Activated naive CD4-positive, alpha-beta T cell treated with anti-CD3 and anti-CD28 coated beads, Interleukin-2, amount 10 ng/mL, durations not matched to agents 7 days and 5 days (primary cell): ENCODE measurements around the gene EIF2S3.
"Not testable (repeated sequence)": the region's sequence is repeated elsewhere in the genome, so short reads cannot be mapped to it uniquely, and the experiment has no call there.

Experiments used
- CTCF ChIA-PET: fragments of 350-600 bp; sonication (Branson Sonifier 250); formaldehyde crosslinking; loops from one replicate; lab custom pipeline; 2021; ENCODE audit warnings: antibody characterized with exemption; lab: Charles Lee
- DNase-seq: peaks from one replicate; pipeline ENCODE4 v3.0.0-alpha.2; 2020
- H3K27ac Mint-ChIP-seq: one replicate; pipeline ENCODE4 v1.8.0; 2021; ENCODE audit warnings: mild to moderate bottlenecking, moderate library complexity, mixed read lengths
- H3K27me3 Mint-ChIP-seq: one replicate; pipeline ENCODE4 v1.8.0; 2021; ENCODE audit warnings: mild to moderate bottlenecking, mixed read lengths
- H3K36me3 Mint-ChIP-seq: one replicate; pipeline ENCODE4 v1.8.0; 2021; ENCODE audit warnings: mixed read lengths
- H3K4me1 Mint-ChIP-seq: one replicate; pipeline ENCODE4 v1.8.0; 2021; ENCODE audit warnings: mixed read lengths
- H3K4me3 Mint-ChIP-seq: one replicate; pipeline ENCODE4 v1.8.0; 2021; ENCODE audit warnings: mild to moderate bottlenecking, moderate library complexity, mixed read lengths
- H3K9me3 Mint-ChIP-seq: one replicate; pipeline ENCODE4 v1.8.0; 2021; ENCODE audit warnings: mixed read lengths

The EIF2S3 gene

GRCh38 chrX:24025741-24026403 is 28.9 kb upstream of the EIF2S3 start:
- CTCF ChIA-PET, result interaction anchor here (1.0 to 2.3 kb wide), 3 partner anchors 28 to 124 kb away, joined by 4 to 10 read pairs (median 4); partner anchors contain the start of genes APOO, CXorf58 and EIF2S3
- no peaks in the 10 kb centered on the region for H3K9me3 Mint-ChIP-seq

GRCh38 chrX:24026432-24026831 is 28.3 kb upstream of the EIF2S3 start:
- DNase-seq, result no peak
- peaks cover 20% of the 10 kb centered on the region for H3K4me1 Mint-ChIP-seq
- CTCF ChIA-PET, result interaction anchor here (1.5 to 2.3 kb wide), 2 partner anchors 28 to 124 kb away, joined by 4 to 10 read pairs; partner anchors contain the start of gene EIF2S3
- peaks cover 5% of the 10 kb centered on the region for H3K27me3 Mint-ChIP-seq
- H3K9me3 Mint-ChIP-seq, result no peaks in the 10 kb centered on the region
- peak overlapping the region; percentile 77 for H3K4me3 Mint-ChIP-seq
- H3K36me3 Mint-ChIP-seq, result peaks cover 8% of the 10 kb centered on the region
- H3K27ac Mint-ChIP-seq, result peak overlapping the region; percentile 94

More at GRCh38 chrX:24025741-24026403, 28.9 kb upstream of the EIF2S3 start:
- H3K27me3 Mint-ChIP-seq, result peaks cover 5% of the 10 kb centered on the region
- no peak for DNase-seq
- H3K4me1 Mint-ChIP-seq, result peaks cover 25% of the 10 kb centered on the region
- H3K36me3 Mint-ChIP-seq, result peaks cover 12% of the 10 kb centered on the region
- peak overlapping the region; percentile 77 for H3K4me3 Mint-ChIP-seq
- H3K27ac Mint-ChIP-seq, result peak overlapping the region; percentile 94

GRCh38 chrX:24027086-24027485 is 27.7 kb upstream of the EIF2S3 start, which contains the start of gene KLHL15:
TSS of gene KLHL15 (minus strand) at chrX:24027186. CDS start at chrX:24006693, 20,493 bp downstream.
- Mint-ChIP-seq H3K27me3 (peaks cover 5% of the 10 kb centered on the region), H3K4me1 (peaks cover 14% of the 10 kb centered on the region), H3K36me3 (peaks cover 4% of the 10 kb centered on the region), H3K27ac (peak within 1 kb of the TSS; percentile 94), H3K4me3 (peak within 1 kb of the TSS; percentile 77), H3K9me3 (no peaks in the 10 kb centered on the region)
- CTCF ChIA-PET, result interaction anchor here (2.3 kb wide), 1 partner anchor 27 kb away, joined by 10 read pairs; the partner anchor contains the start of gene EIF2S3
- DNase-seq, result no peak

- Mint-ChIP-seq H3K4me3 (no peak overlapping the region), H3K9me3 (no peaks in the 10 kb centered on the region), H3K4me1 (peaks cover 13% of the 10 kb centered on the region), H3K36me3 (peaks cover 3% of the 10 kb centered on the region), H3K27ac (no peak overlapping the region), H3K27me3 (peaks cover 9% of the 10 kb centered on the region)
- DNase-seq, result no peak
- CTCF ChIA-PET, result interaction anchor here (0.8 kb wide), 1 partner anchor 26 kb away, joined by 3 read pairs; the partner anchor contains the start of gene EIF2S3
Observed at GRCh38 chrX:24027985-24028384, 26.8 kb upstream of the EIF2S3 start.

- Mint-ChIP-seq H3K4me1 (peaks cover 8% of the 10 kb centered on the region), H3K36me3 (no peaks in the 10 kb centered on the region), H3K27me3 (peaks cover 9% of the 10 kb centered on the region), H3K4me3 (no peak overlapping the region), H3K27ac (no peak overlapping the region), H3K9me3 (no peaks in the 10 kb centered on the region)
- CTCF ChIA-PET, result no interaction called here
- DNase-seq, result no peak
Observed at GRCh38 chrX:24030597-24030996, 24.2 kb upstream of the EIF2S3 start.

- Mint-ChIP-seq H3K4me1 (no peaks in the 10 kb centered on the region), H3K27ac (no peak overlapping the region), H3K4me3 (no peak overlapping the region), H3K9me3 (no peaks in the 10 kb centered on the region), H3K27me3 (peaks cover 9% of the 10 kb centered on the region), H3K36me3 (no peaks in the 10 kb centered on the region)
- DNase-seq, result no peak
- CTCF ChIA-PET, result no interaction called here
Observed at GRCh38 chrX:24034485-24034884, 20.3 kb upstream of the EIF2S3 start.

GRCh38 chrX:24037729-24038128 is 17.0 kb upstream of the EIF2S3 start:
- no peaks in the 10 kb centered on the region for H3K9me3 Mint-ChIP-seq
- H3K27ac Mint-ChIP-seq, result no peak overlapping the region
- H3K4me1 Mint-ChIP-seq, result no peaks in the 10 kb centered on the region
- no peak overlapping the region for H3K4me3 Mint-ChIP-seq
- DNase-seq, result no peak
- no peaks in the 10 kb centered on the region for H3K36me3 Mint-ChIP-seq
- H3K27me3 Mint-ChIP-seq, result peaks cover 3% of the 10 kb centered on the region
- CTCF ChIA-PET, result no interaction called here

GRCh38 chrX:24046060-24046459 is 8.7 kb upstream of the EIF2S3 start:
- DNase-seq, H3K27me3 Mint-ChIP-seq, H3K4me3 Mint-ChIP-seq, H3K36me3 Mint-ChIP-seq, CTCF ChIA-PET, H3K9me3 Mint-ChIP-seq, H3K27ac Mint-ChIP-seq, H3K4me1 Mint-ChIP-seq: not testable (repeated sequence)

- H3K27me3 Mint-ChIP-seq, H3K4me1 Mint-ChIP-seq, DNase-seq, H3K4me3 Mint-ChIP-seq, H3K36me3 Mint-ChIP-seq, H3K9me3 Mint-ChIP-seq, H3K27ac Mint-ChIP-seq, CTCF ChIA-PET: not testable (repeated sequence)
Observed at GRCh38 chrX:24049643-24050042, 5.1 kb upstream of the EIF2S3 start.

GRCh38 chrX:24050522-24051318 is 4.0 kb upstream of the EIF2S3 start:
- H3K27me3 Mint-ChIP-seq, H3K4me1 Mint-ChIP-seq, H3K36me3 Mint-ChIP-seq, DNase-seq, H3K9me3 Mint-ChIP-seq: not testable (repeated sequence)
- CTCF ChIA-PET, result interaction anchor here (1.3 kb wide), 1 partner anchor 149 kb away, joined by 4 read pairs; no protein-coding TSS in a partner anchor
- peak overlapping the region; percentile 33 for H3K4me3 Mint-ChIP-seq
- peak overlapping the region; percentile 42 for H3K27ac Mint-ChIP-seq

GRCh38 chrX:24055043-24055356 is 244 bp downstream of the EIF2S3 start:
- no peak overlapping the region for H3K27ac Mint-ChIP-seq
- H3K9me3 Mint-ChIP-seq, result no peaks in the 10 kb centered on the region
- H3K4me1 Mint-ChIP-seq, result peaks cover 15% of the 10 kb centered on the region
- no peak for DNase-seq
- H3K4me3 Mint-ChIP-seq, result no peak overlapping the region
- CTCF ChIA-PET, result interaction anchor here (0.6 to 1.9 kb wide), 9 partner anchors 12 to 272 kb away, joined by 3 to 19 read pairs (median 4); partner anchors contain the start of genes APOO, CXorf58, KLHL15 and SAT1
- H3K27me3 Mint-ChIP-seq, result no peaks in the 10 kb centered on the region
- H3K36me3 Mint-ChIP-seq, result peaks cover 8% of the 10 kb centered on the region

GRCh38 chrX:24063488-24063887 is 8.7 kb downstream of the EIF2S3 start:
- Mint-ChIP-seq H3K4me3 (no peak overlapping the region), H3K36me3 (peaks cover 21% of the 10 kb centered on the region), H3K27ac (no peak overlapping the region), H3K9me3 (no peaks in the 10 kb centered on the region), H3K4me1 (peaks cover 8% of the 10 kb centered on the region), H3K27me3 (no peaks in the 10 kb centered on the region)
- DNase-seq, result no peak
- CTCF ChIA-PET, result no interaction called here

GRCh38 chrX:24069877-24070276 is 15.1 kb downstream of the EIF2S3 start:
- no peaks in the 10 kb centered on the region for H3K27me3 Mint-ChIP-seq
- no peaks in the 10 kb centered on the region for H3K9me3 Mint-ChIP-seq
- no peak overlapping the region for H3K27ac Mint-ChIP-seq
- DNase-seq, result no peak
- CTCF ChIA-PET, result no interaction called here
- no peaks in the 10 kb centered on the region for H3K4me1 Mint-ChIP-seq
- H3K36me3 Mint-ChIP-seq, result peaks cover 22% of the 10 kb centered on the region
- no peak overlapping the region for H3K4me3 Mint-ChIP-seq

- Mint-ChIP-seq H3K4me1 (peaks cover 13% of the 10 kb centered on the region), H3K27me3 (no peaks in the 10 kb centered on the region), H3K36me3 (peaks cover 21% of the 10 kb centered on the region), H3K4me3 (no peak overlapping the region), H3K9me3 (no peaks in the 10 kb centered on the region), H3K27ac (peak overlapping the region; percentile 33)
- DNase-seq, result no peak
- CTCF ChIA-PET, result no interaction called here
Observed at GRCh38 chrX:24079411-24079810, 24.7 kb downstream of the EIF2S3 start.
